Smooth muscle cell (in vitro differentiated cells): ENCODE results near the gene KRT13. TPM values are rescaled to one million over a fixed set of nuclear protein-coding genes. Genes with fewer than 3 reads are reported as not detected.

Experiments used
- DNase-seq: peaks from one replicate; lab custom pipeline; 2025; ENCODE audit not compliant: unreplicated experiment; lab: John Stamatoyannopoulos, UW
- H2AFZ ChIP-seq: fragments of 200-600 bp; sonication (generic); 2 replicates; pipeline ENCODE4 v1.6.0; 2016; ENCODE audit warnings: antibody characterized with exemption, low read depth, mild to moderate bottlenecking
- H3F3A ChIP-seq: fragments of 200-600 bp; sonication (generic); 2 replicates; pipeline ENCODE4 v1.6.0; 2017; ENCODE audit warnings: antibody characterized with exemption, low read depth
- H3K27ac ChIP-seq: fragments of 200-600 bp; sonication (generic); 2 replicates; pipeline ENCODE4 v1.5.1; 2016; ENCODE audit warnings: low read depth, mild to moderate bottlenecking
- H3K27me3 ChIP-seq: fragments of 200-600 bp; sonication (generic); 2 replicates; pipeline ENCODE4 v1.6.1; 2016; ENCODE audit warnings: low read depth, mild to moderate bottlenecking
- H3K36me3 ChIP-seq: fragments of 200-600 bp; sonication (generic); 2 replicates; pipeline ENCODE4 v1.5.1; 2016; ENCODE audit warnings: low read depth
- H3K4me1 ChIP-seq: fragments of 200-600 bp; sonication (generic); 2 replicates; pipeline ENCODE4 v1.5.1; 2016; ENCODE audit warnings: low read depth
- H3K4me2 ChIP-seq: fragments of 200-600 bp; sonication (generic); 2 replicates; pipeline ENCODE4 v1.6.0; 2016; ENCODE audit warnings: mild to moderate bottlenecking
- H3K4me3 ChIP-seq: fragments of 200-600 bp; sonication (generic); 2 replicates; pipeline ENCODE4 v1.5.1; 2016; ENCODE audit warnings: mild to moderate bottlenecking
- H3K79me2 ChIP-seq: fragments of 200-600 bp; sonication (generic); 2 replicates; pipeline ENCODE4 v1.6.0; 2016; ENCODE audit warnings: low read depth, mild to moderate bottlenecking
- H3K9ac ChIP-seq: fragments of 200-600 bp; sonication (generic); 2 replicates; pipeline ENCODE4 v1.6.0; 2016; ENCODE audit warnings: low read depth
- H3K9me3 ChIP-seq: fragments of 200-600 bp; sonication (generic); replicated peaks from 2 replicates; pipeline ENCODE4 v1.5.1; 2016; ENCODE audit warnings: low read depth
- H4K20me1 ChIP-seq: fragments of 200-600 bp; sonication (generic); 2 replicates; pipeline ENCODE4 v1.6.0; 2016; ENCODE audit warnings: low read depth
- WGBS: methylation state at CpG from one replicate; pipeline ENCODE4 v1.1.7; 2016; ENCODE audit warnings: low lambda C conversion rate; 5-methylcytosine and 5-hydroxymethylcytosine counted together
- polyA plus RNA-seq: library from polyadenylated mRNA; unstranded; fragments of >200 nt; fragmentation: Nextera tagmentation; extraction: Ambion mirVana; gene quantifications from 2 replicates; pipeline ENCODE4 v1.2.1, GENCODE V29; 2016
- total RNA-seq: library from RNA; depleted of rRNA; stranded (reverse); fragments of >200 nt; gene quantifications from 2 replicates; pipeline ENCODE4 v1.2.3, GENCODE V29; 2014
- TF ChIP-seq, protein P1 (sequence below): fragments of 200-600 bp; sonication (generic); IDR thresholded peaks from 2 replicates; pipeline ENCODE4 v1.5.1; 2017; ENCODE audit warnings: borderline replicate concordance, mild to moderate bottlenecking, antibody characterized with exemption; ENCODE audit not compliant: insufficient read depth, poor library complexity, severe bottlenecking

KRT13 gene
- total and polyA plus RNA-seq, 2 experiments from 2014 or later: 3.8 to 5.2 TPM

DNA sequence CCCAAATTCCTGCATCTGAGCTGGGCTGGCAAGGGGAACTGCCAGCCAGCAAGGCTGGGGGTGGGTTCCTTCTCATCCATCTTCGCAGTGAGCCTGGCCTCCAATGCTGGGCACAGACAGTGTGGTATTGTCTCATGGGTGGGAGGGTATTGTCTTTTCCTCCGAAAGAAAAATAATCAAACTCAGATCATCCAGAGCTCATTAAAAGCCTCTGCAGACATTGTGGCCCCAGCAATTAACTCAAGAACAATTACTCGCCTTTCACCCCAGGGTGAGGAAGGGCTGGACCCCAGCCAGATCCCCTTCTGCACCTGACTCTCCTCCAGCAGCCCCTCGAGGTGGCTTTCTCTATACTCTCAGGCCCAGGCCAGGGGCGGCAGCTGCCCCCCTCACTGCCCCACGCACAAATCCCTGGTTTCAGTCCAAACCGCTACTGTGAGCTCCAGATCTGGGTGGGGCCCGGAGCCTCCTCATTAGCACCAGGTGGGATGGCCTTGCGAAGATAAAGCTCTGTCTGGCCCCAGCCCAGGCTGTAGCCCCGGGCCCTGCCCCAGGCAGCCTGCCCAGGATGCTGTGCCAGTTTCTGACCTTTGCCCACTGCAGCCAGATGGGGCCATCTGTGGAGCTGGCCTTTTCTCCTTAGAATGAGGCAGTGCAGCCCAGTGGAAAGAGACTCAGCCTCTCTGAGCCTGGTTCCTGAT, 15.6 kb upstream of the KRT13 start:
- no peak for DNase-seq
- no peak overlapping the region for H2AFZ ChIP-seq
- no peak overlapping the region for H3K4me3 ChIP-seq
- WGBS: 69% methylated on average over 10 of the region's 10 CpGs
- peaks cover 20% of the 10 kb centered on the region for H3F3A ChIP-seq
- H3K4me1 ChIP-seq: no peaks in the 10 kb centered on the region
- TF ChIP-seq, protein P1, sequence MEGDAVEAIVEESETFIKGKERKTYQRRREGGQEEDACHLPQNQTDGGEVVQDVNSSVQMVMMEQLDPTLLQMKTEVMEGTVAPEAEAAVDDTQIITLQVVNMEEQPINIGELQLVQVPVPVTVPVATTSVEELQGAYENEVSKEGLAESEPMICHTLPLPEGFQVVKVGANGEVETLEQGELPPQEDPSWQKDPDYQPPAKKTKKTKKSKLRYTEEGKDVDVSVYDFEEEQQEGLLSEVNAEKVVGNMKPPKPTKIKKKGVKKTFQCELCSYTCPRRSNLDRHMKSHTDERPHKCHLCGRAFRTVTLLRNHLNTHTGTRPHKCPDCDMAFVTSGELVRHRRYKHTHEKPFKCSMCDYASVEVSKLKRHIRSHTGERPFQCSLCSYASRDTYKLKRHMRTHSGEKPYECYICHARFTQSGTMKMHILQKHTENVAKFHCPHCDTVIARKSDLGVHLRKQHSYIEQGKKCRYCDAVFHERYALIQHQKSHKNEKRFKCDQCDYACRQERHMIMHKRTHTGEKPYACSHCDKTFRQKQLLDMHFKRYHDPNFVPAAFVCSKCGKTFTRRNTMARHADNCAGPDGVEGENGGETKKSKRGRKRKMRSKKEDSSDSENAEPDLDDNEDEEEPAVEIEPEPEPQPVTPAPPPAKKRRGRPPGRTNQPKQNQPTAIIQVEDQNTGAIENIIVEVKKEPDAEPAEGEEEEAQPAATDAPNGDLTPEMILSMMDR: no peak
- H3K9ac ChIP-seq: no peak overlapping the region
- no peaks in the 10 kb centered on the region for H3K36me3 ChIP-seq
- no peaks in the 10 kb centered on the region for H3K79me2 ChIP-seq
- no peaks in the 10 kb centered on the region for H3K9me3 ChIP-seq
- no peaks in the 10 kb centered on the region for H3K27me3 ChIP-seq
- peaks cover 27% of the 10 kb centered on the region for H4K20me1 ChIP-seq
- no peak overlapping the region for H3K4me2 ChIP-seq
- H3K27ac ChIP-seq: no peak overlapping the region

DNA sequence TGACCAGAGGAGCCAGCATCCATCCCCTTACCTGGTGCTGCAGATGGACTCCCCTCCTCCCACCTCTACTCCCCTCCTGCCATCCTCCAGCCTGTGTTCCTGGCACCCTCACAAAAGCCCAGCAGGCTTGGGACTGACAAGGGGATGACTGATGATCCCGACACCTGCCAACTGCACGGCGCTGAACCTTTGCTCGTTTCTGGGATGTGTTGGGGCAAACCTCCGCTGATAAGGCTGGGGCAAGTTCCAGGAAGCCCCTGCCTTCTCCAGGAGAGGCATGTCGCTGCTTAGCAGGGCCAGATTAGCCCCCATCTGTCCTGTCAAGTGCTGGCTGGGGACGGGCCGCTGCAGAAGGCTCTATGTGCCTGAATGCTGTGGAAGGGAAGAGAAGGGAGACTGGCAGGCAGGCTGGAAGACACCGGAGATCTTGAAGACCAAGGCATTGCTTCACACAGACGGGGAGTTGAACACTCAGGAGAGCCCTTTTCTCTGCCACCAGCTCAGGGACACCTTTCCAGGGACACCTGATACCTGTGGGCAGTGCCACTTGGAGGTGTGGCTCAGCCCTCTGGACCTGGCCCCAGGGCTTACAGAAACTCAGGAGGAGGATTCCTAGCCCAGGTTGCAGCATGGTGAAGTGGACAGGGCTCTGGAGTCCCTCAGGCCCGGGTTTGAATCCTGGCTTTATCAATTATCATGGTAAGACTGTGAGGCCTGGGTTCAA, 14.3 kb upstream of the KRT13 start:
- Histone ChIP-seq H3K4me3 (no peak overlapping the region), H3F3A (peaks cover 20% of the 10 kb centered on the region), H3K36me3 (no peaks in the 10 kb centered on the region), H2AFZ (no peak overlapping the region), H3K79me2 (no peaks in the 10 kb centered on the region), H3K9ac (no peak overlapping the region), H3K4me2 (no peak overlapping the region), H3K9me3 (no peaks in the 10 kb centered on the region), H3K27ac (no peak overlapping the region), H3K4me1 (no peaks in the 10 kb centered on the region), H3K27me3 (no peaks in the 10 kb centered on the region), H4K20me1 (peaks cover 14% of the 10 kb centered on the region)
- no peak for DNase-seq
- TF ChIP-seq, protein P1: no peak
- 73% methylated on average over 11 of the region's 11 CpGs for WGBS

DNA sequence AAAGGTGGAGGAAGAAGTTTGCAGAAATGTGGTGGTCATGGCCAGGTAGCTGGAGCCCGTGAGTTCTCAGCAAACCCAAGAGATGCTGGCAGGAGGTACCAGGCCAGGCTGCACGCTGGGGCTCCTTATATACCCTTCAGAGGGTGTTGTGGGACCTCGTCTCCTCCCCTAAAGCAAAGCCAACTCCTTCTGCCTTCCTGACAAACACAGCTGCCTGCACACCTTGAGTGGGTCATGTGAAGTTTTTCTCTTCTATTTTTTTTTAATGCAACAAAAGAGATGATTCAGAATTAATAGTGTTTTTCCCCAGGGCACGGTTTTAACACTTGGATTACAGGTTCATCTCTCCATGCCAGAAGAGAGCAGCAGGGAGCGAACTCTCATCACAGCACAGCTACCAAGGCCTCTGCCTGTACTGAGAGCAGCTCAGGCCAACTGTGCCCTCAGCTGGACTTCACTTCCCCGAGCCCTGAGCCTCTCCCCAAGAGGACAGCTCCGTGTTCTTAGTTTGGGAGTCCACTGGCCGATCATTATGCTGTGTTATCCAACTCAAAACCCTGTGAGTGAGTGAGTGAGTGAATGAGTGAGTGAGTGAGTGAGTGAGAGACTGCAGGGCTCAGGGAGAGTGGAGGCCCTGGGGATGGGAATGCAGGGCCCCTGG, 13.5 kb upstream of the KRT13 start, which contains the start of gene KRT15:
Gene KRT15 (minus strand): TSS at position 102 of the 661 bp plus-strand sequence. CDS start 63 bp downstream, at position 39.
- Histone ChIP-seq H3K9ac (no peak within 1 kb of the TSS), H3K36me3 (no peaks in the 10 kb centered on the region), H3K4me1 (no peaks in the 10 kb centered on the region), H3K27ac (no peak within 1 kb of the TSS), H3F3A (peaks cover 20% of the 10 kb centered on the region), H3K9me3 (no peaks in the 10 kb centered on the region), H3K4me3 (no peak within 1 kb of the TSS), H2AFZ (no peak within 1 kb of the TSS), H3K27me3 (no peaks in the 10 kb centered on the region), H4K20me1 (peaks cover 7% of the 10 kb centered on the region), H3K4me2 (no peak within 1 kb of the TSS), H3K79me2 (no peaks in the 10 kb centered on the region)
- TF ChIP-seq, protein P1: no peak
- WGBS: 84% methylated on average over 8 of the region's 8 CpGs
- no peak for DNase-seq
